ENCODE measurements around the gene WDR36. TPM values are rescaled to one million over a fixed set of nuclear protein-coding genes. Genes with fewer than 3 reads are reported as not detected.

Gene WDR36
- total and polyA plus RNA-seq, 2 of the 4 experiments (the other 2 are of a cell fraction): 11.9 to 87.8 TPM

- no CpG with 5 or more reads among the region's 3 CpGs for WGBS, 2 experiments (ENCODE audit: extremely low coverage in 2 of 2, insufficient read length in 1 of 2)
- no peaks in the 10 kb centered on the region for H3K9me3 ChIP-seq (ENCODE audit: control insufficient read depth, insufficient read depth, low read length)
- H4K91ac ChIP-seq (ENCODE audit: insufficient read depth, low read depth, low read length): no peak overlapping the region
- H3K23ac ChIP-seq (ENCODE audit: low read depth, low read length): no peak overlapping the region
- dilution Hi-C loops (cut with HindIII; ENCODE audit: low sequenced_read_pairs, unreplicated experiment) (no loop called here), intact Hi-C loops (cut with micrococcal nuclease) (no loop called here), in situ Hi-C loops (cut with MboI; ENCODE audit: low sequenced_read_pairs) (no loop called here)
- peaks cover 0 to 2% of the 10 kb centered on the region in 2 experiments; a peak in 1 of 4 replicates for H3K79me1 ChIP-seq (ENCODE audit: low read depth in 1 of 2, low read length in 2 of 2)
- peaks cover 13% of the 10 kb centered on the region for H3K36me3 ChIP-seq (ENCODE audit: control insufficient read depth, insufficient read depth, low read length)
- no peaks in the 10 kb centered on the region for H3K9me1 ChIP-seq (ENCODE audit: insufficient read depth, low read length)
- H3K27me3 ChIP-seq (ENCODE audit: control insufficient read depth, insufficient read depth, low read length): no peaks in the 10 kb centered on the region
- no peak overlapping the region for H4K8ac ChIP-seq (ENCODE audit: low read depth in 2 of 2, low read length in 2 of 2)
- H3K27ac ChIP-seq (ENCODE audit: insufficient read depth, low read length): no peak overlapping the region
- H2BK20ac ChIP-seq (ENCODE audit: low read depth, low read length): no peak overlapping the region
- H2AK5ac ChIP-seq (ENCODE audit: low read depth, low read length): no peak overlapping the region
- TF ChIP-seq RFX5 (IDR thresholded peaks at IDR 0.05; ENCODE audit: low read depth, low read length): no peak
- 0 out of 2 replicates have a peak, but pooled peaks have one; percentile 8 for TF ChIP-seq MAFK (IDR thresholded peaks at IDR 0.05; ENCODE audit: low read depth, low read length)
- no peak overlapping the region for H3K4ac ChIP-seq (ENCODE audit: low read depth, low read length)
- DNase-seq (no peak), ATAC-seq (ENCODE audit: low read depth) (no peak)
- no TSS peak for BruUV-seq (replicated peaks)
- H3K14ac ChIP-seq (replicated peaks; ENCODE audit: low read depth, low read length): no peak overlapping the region
- no peak overlapping the region for H2BK15ac ChIP-seq (ENCODE audit: low read depth, low read length)
- H3K18ac ChIP-seq (ENCODE audit: low read depth, low read length): no peak overlapping the region
- H3K4me2 ChIP-seq (ENCODE audit: low read depth, low read length): no peak overlapping the region
- POLR2A ChIA-PET (ENCODE audit: unreplicated experiment): no interaction called here
- no peak overlapping the region for H2BK5ac ChIP-seq (ENCODE audit: low read depth, low read length, poor library complexity, severe bottlenecking)
- H3K4me1 ChIP-seq (ENCODE audit: control insufficient read depth, insufficient read depth, low read length): no peaks in the 10 kb centered on the region
- CTCF ChIA-PET: no interaction called here
- no peak overlapping the region for H2AK9ac ChIP-seq (replicated peaks; ENCODE audit: low read depth, low read length, poor library complexity)
- H4K5ac ChIP-seq (ENCODE audit: low read depth, low read length): no peak overlapping the region
- no peak overlapping the region for H2AFZ ChIP-seq (replicated peaks; ENCODE audit: low read length, poor library complexity)
- H3K56ac ChIP-seq (ENCODE audit: extremely low read depth, insufficient read depth, low read length): no peak overlapping the region
- no peak overlapping the region for H2BK120ac ChIP-seq (ENCODE audit: low read depth, low read length)
- H3K9ac ChIP-seq (ENCODE audit: low read depth, low read length): no peak overlapping the region
- no peak overlapping the region for H3K4me3 ChIP-seq (ENCODE audit: insufficient read depth, low read depth, low read length)
- H4K20me1 ChIP-seq (ENCODE audit: insufficient read depth, low read length): no peaks in the 10 kb centered on the region
Observed at GRCh38 chr5:111127453-111128195, 35.5 kb downstream of the WDR36 start.

Measured in IMR-90 (cell line).